Endothelial cell of umbilical vein (primary cell): ENCODE data around the gene FZD8. TPM values are rescaled to one million over a fixed set of nuclear protein-coding genes. Genes with fewer than 3 reads are reported as not detected.

ENCODE experiments used
- BruUV-seq: library from RNA; stranded (reverse); fragments of 400-500 nt; replicated peaks from 2 replicates; lab custom pipeline; 2021; lab: Mats Ljungman, UMichigan
- CTCF ChIA-PET: fragments of 300-600, 350-600 bp; sonication (Branson Sonifier 250); formaldehyde crosslinking; loops from one replicate; lab custom pipeline; 2021; ENCODE audit warnings: antibody characterized with exemption, inconsistent platforms; lab: Charles Lee
- POLR2A ChIA-PET: fragments of 300-600, 350-600 bp; sonication (Branson Sonifier 250); formaldehyde crosslinking; loops from one replicate; lab custom pipeline; 2021; ENCODE audit warnings: antibody characterized with exemption, inconsistent platforms; lab: Charles Lee
- DNase-seq: peaks from one replicate; pipeline ENCODE4 v3.0.0-alpha.2; 2011; ENCODE audit warnings: low read depth, low spot score
- FAIRE-seq: peaks from 2 replicates; lab custom pipeline; 2011; peaks lifted over from hg19 to GRCh38; lab: Jason Lieb, UNC
- H2AFZ ChIP-seq: 2 replicates; pipeline ENCODE4 v1.6.0; 2012; ENCODE audit warnings: low read depth, low read length, control low read depth, inconsistent platforms
- H3K27ac ChIP-seq: 2 replicates; pipeline ENCODE4 v1.5.1; 2011; ENCODE audit warnings: low read depth, mild to moderate bottlenecking, control low read depth, low read length, moderate library complexity; ENCODE audit not compliant: insufficient read depth
- H3K27me3 ChIP-seq, 2 experiments: 2 replicates each; pipeline versions ENCODE4 v1.6.0 to v1.6.1; 2011; ENCODE audit warnings: low read length in 2 of 2, mixed read lengths in 1 of 2; ENCODE audit not compliant: control insufficient read depth in 2 of 2, insufficient read depth in 2 of 2
- H3K36me3 ChIP-seq, 2 experiments: 2 replicates in 1 of 2; 3 replicates in 1 of 2; pipeline ENCODE4 v1.5.1; 2011; ENCODE audit warnings: low read length in 2 of 2, mild to moderate bottlenecking in 1 of 2, moderate library complexity in 1 of 2; ENCODE audit not compliant: control insufficient read depth in 2 of 2, insufficient read depth in 2 of 2; ENCODE audit errors: extremely low read depth in 1 of 2
- H3K4me1 ChIP-seq: 3 replicates; pipeline ENCODE4 v1.5.1; 2011; ENCODE audit warnings: mild to moderate bottlenecking, low read length; ENCODE audit not compliant: control insufficient read depth, insufficient read depth; ENCODE audit errors: extremely low read depth
- H3K4me2 ChIP-seq: 2 replicates; pipeline ENCODE4 v1.6.1; 2011; ENCODE audit warnings: low read length, control low read depth, mixed read lengths; ENCODE audit not compliant: insufficient read depth
- H3K4me3 ChIP-seq, 3 experiments: fragments of 200-600 bp in 1 of 3; sonication (generic), shearing (Covaris generic) in 1 of 3; replicated peaks in 1 of 3; 2 replicates each; pipeline ENCODE4 v1.5.1; 2011 to 2016; ENCODE audit warnings: control low read depth in 3 of 3, low read length in 3 of 3, mild to moderate bottlenecking in 2 of 3, inconsistent platforms in 1 of 3, low read depth in 1 of 3, moderate library complexity in 1 of 3; ENCODE audit not compliant: insufficient read depth in 1 of 3
- H3K79me2 ChIP-seq: 2 replicates; pipeline ENCODE4 v1.6.0; 2012; ENCODE audit warnings: low read length, inconsistent platforms; ENCODE audit not compliant: control insufficient read depth, insufficient read depth
- H3K9ac ChIP-seq: replicated peaks from 2 replicates; pipeline ENCODE3; 2011; ENCODE audit warnings: low read length, control low read depth; ENCODE audit not compliant: insufficient read depth; ENCODE audit errors: extremely low read depth
- H3K9me1 ChIP-seq: replicated peaks from 3 replicates; pipeline ENCODE4 v1.6.0; 2011; ENCODE audit warnings: mild to moderate bottlenecking, low read length; ENCODE audit not compliant: control insufficient read depth, insufficient read depth; ENCODE audit errors: extremely low read depth
- H3K9me3 ChIP-seq: replicated peaks from 2 replicates; pipeline ENCODE4 v1.5.1; 2012; ENCODE audit warnings: low read length, inconsistent platforms; ENCODE audit not compliant: control insufficient read depth, insufficient read depth
- H4K20me1 ChIP-seq: replicated peaks from 2 replicates; pipeline ENCODE3; 2011; ENCODE audit warnings: mild to moderate bottlenecking, low read length; ENCODE audit not compliant: control insufficient read depth, insufficient read depth; ENCODE audit errors: extremely low read depth
- CTCF ChIP-seq, 2 donors: IDR thresholded peaks; 1 replicate in 1 of 2; 2 replicates in 1 of 2; pipeline ENCODE4 v1.5.1; 2011; ENCODE audit warnings: low read length in 2 of 2, mild to moderate bottlenecking in 2 of 2, moderate library complexity in 2 of 2, control low read depth in 1 of 2, inconsistent platforms in 1 of 2, low read depth in 1 of 2; ENCODE audit not compliant: insufficient read depth in 1 of 2; ENCODE audit errors: extremely low read depth in 1 of 2
- EZH2 ChIP-seq: IDR thresholded peaks from 2 replicates; pipeline ENCODE4 v1.6.1; 2012; ENCODE audit warnings: borderline replicate concordance, low read depth, mild to moderate bottlenecking, moderate library complexity, low read length, inconsistent platforms; ENCODE audit not compliant: severe bottlenecking
- FOS ChIP-seq: IDR thresholded peaks from 2 replicates; pipeline ENCODE4 v1.6.1; 2011; ENCODE audit warnings: mild to moderate bottlenecking, low read length, moderate library complexity, borderline replicate concordance; ENCODE audit not compliant: insufficient read depth
- GATA2 ChIP-seq: IDR thresholded peaks from 2 replicates; pipeline ENCODE4 v1.7.0; 2011; ENCODE audit warnings: low read depth, mild to moderate bottlenecking, moderate library complexity, mixed read lengths, low read length; ENCODE audit not compliant: insufficient read length, insufficient read depth
- JUN ChIP-seq: IDR thresholded peaks from 2 replicates; pipeline ENCODE4 v1.6.1; 2011; ENCODE audit warnings: borderline replicate concordance, low read depth; ENCODE audit not compliant: insufficient read length, insufficient read depth
- MYC ChIP-seq: IDR thresholded peaks from one replicate; pipeline ENCODE4 v1.6.1; 2011; ENCODE audit warnings: mild to moderate bottlenecking, low read depth, low read length
- dilution Hi-C: fragments of 300-500 bp; cut with MboI; formaldehyde crosslinking; loops from one replicate; pipeline ENCODE4 v1.15.0; 2019; ENCODE audit warnings: low sequenced_read_pairs; ENCODE audit not compliant: extremely low pct_ligation_motif_present
- intact Hi-C: fragments of 100-400 bp; cut with micrococcal nuclease; formaldehyde crosslinking; loops from one replicate; pipeline ENCODE4 v1.10.0; 2022
- polyA plus RNA-seq, 4 experiments: library from polyadenylated mRNA; depleted of rRNA in 3 of 4; stranded (reverse) in 3 of 4; unstranded in 1 of 4; fragments of >200 nt; gene quantifications; 2 replicates each; pipeline versions ENCODE4 v1.2.1 to v1.2.3, GENCODE V29; 2011 to 2012; ENCODE audit warnings: missing spikeins in 1 of 4
- total RNA-seq: library from RNA; stranded (reverse); gene quantifications from 2 replicates; pipeline ENCODE4 v1.2.3, GENCODE V29; 2021

The FZD8 gene
- total and polyA plus RNA-seq, 2 donors (not counting 3 experiments of a cell fraction or from before 2014, with no cell fraction given), result 6.2 to 11.1 TPM

- Histone ChIP-seq H3K9me1 (no peaks in the 10 kb centered on the region), H3K4me1 (peaks cover 8% of the 10 kb centered on the region), H3K36me3 (no peaks in the 10 kb centered on the region), H3K9me3 (no peaks in the 10 kb centered on the region), H3K4me2 (no peak overlapping the region), H4K20me1 (no peaks in the 10 kb centered on the region), H3K27ac (no peak overlapping the region), H3K4me3 (no peak overlapping the region), H3K9ac (no peak overlapping the region), H2AFZ (no peak overlapping the region), H3K27me3 (peaks cover 2 to 3% of the 10 kb centered on the region in 2 experiments), H3K79me2 (no peaks in the 10 kb centered on the region)
- no peak for TF ChIP-seq JUN
- TF ChIP-seq CTCF (IDR thresholded peaks at IDR 0.05; ENCODE audit: extremely low read depth in 1 of 2, insufficient read depth in 1 of 2, low read depth in 1 of 2, low read length in 2 of 2), result no peak
- no peak for TF ChIP-seq EZH2
- no peak for TF ChIP-seq MYC
- no peak for TF ChIP-seq FOS
- TF ChIP-seq GATA2, result no peak
- no peak for DNase-seq
- ChIA-PET POLR2A (no interaction called here), CTCF (interaction anchor here (0.6 to 10.8 kb wide), 5 partner anchors 18 to 1247 kb away, joined by 3 to 316 read pairs (median 59); no protein-coding TSS in a partner anchor)
- intact Hi-C loops (no loop called here), dilution Hi-C loops (no loop called here)
- BruUV-seq, result no TSS peak
- no peak for FAIRE-seq
Measured at GRCh38 chr10:35633006-35633980, 8.8 kb downstream of the FZD8 start.
